Activated T-helper 9 cell treated with anti-CD3 and anti-CD28 coated beads, Interleukin-2, amount 50 U/mL, for 16 hours (primary cell): ENCODE measurements around the gene ZC3H4.
"Not testable (repeated sequence)": the region's sequence is repeated elsewhere in the genome, so short reads cannot be mapped to it uniquely, and the experiment has no call there.

Experiments
- DNase-seq: peaks from one replicate; pipeline ENCODE4 v3.0.0-alpha.2; 2020; ENCODE audit warnings: low read depth

ZC3H4 gene

DNA sequence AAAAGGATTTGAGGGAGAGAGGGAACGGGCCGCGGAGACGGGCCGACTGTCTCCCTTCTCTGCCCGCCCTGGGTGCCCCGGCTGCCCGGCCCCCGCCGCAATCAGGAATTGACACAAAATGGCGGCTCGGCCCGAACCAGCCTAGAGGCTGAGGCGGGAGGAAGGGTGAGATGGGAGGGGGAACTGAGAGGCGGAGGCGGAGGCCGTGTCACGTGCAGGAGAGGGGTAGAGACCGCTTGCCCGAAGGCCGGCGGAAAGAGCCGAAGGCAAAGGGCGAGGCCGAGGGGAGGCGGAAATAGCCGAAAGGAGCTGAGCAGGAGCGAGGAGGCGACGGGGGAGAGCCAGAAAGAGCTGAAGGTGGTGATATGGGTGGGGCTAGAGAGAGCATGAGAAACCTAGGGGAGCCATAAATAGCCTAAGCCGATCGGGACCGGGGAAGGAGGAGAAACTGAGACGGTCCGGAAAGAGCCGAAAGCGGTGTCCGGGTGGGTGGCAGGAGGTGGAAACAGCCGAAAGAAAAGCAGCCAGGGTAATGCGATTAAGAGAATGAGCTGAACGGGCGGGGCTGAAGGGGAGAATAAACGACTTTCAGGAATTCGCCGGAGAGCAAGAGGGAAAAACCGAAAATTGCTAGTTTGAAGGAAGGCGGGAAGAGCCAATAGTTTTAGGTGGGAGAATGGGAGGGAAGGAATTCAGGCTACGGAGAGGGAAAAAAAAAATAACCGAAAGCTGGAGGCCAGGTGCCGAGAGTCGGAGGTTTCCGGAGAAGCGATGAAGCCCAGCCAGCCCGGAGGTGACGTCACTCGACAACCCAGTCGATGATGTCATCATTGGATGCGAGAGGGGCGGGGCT, at the start of gene ZC3H4:
TSS of gene ZC3H4 (minus strand) at position 780 of the 853 bp plus-strand sequence. CDS start 1,192 bp downstream, outside the sequence.
- DNase-seq: peak; percentile 99

DNA sequence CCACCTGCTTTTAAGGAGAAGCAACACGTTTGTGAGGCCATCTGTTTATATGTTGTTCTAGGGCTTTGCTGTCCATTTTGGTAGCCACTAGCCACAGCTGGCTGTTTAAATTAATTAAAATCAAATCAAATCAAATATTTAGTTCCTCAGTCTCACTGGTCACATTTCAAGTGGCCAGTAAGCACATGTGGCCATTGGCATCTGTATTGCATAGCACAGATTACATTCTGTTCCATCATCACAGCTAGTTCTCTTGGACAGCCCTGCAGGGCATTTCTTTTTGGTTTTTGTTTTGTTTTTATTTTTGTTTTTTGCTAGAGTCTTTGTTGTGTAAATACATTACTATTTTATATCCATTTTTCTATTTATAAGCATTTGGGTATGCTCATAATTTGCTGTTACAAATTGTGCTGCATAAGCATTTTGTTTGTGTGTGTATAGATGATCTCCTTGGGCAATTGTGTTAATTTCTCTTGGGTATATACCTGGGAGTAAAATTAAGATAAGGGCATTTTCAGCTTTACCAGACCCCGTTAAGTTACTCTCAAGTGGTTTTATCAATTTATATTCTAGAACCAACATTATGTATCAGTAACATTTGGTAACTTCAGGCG, 48.4 kb upstream of the ZC3H4 start:
- no peak for DNase-seq

DNA sequence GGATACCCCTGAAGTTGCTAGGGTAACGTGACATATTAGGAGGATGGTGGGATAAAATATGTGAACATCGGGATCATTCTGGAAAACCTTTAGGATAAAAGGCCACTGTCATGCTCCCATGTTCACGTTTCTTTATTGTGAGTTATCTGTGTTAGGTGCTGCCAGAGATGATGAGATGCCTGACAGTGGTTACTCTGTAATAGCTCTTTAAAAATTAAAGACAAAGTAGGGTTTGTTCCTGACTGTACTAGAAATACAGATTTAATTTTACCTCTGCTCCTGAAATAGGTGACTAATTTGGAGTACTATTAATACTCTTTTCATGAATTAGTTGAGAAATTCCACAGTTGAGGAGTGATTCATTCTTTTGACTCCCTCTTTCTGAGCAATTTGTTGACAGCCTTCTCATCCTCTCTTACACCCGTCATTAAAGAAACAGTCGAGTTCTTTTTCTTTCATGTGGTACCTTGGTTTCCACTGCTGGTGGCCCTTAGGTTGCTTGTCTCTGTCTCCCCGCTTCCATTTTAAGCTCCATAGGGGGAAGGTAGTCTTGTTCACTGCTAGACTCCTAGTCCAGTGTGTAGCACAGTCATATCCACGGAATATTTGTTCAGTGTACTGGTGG, 45.4 kb upstream of the ZC3H4 start:
- DNase-seq: no peak

GRCh38 chr19:47158367-47158791, 44.8 kb upstream of the ZC3H4 start:
- DNase-seq: no peak

DNA sequence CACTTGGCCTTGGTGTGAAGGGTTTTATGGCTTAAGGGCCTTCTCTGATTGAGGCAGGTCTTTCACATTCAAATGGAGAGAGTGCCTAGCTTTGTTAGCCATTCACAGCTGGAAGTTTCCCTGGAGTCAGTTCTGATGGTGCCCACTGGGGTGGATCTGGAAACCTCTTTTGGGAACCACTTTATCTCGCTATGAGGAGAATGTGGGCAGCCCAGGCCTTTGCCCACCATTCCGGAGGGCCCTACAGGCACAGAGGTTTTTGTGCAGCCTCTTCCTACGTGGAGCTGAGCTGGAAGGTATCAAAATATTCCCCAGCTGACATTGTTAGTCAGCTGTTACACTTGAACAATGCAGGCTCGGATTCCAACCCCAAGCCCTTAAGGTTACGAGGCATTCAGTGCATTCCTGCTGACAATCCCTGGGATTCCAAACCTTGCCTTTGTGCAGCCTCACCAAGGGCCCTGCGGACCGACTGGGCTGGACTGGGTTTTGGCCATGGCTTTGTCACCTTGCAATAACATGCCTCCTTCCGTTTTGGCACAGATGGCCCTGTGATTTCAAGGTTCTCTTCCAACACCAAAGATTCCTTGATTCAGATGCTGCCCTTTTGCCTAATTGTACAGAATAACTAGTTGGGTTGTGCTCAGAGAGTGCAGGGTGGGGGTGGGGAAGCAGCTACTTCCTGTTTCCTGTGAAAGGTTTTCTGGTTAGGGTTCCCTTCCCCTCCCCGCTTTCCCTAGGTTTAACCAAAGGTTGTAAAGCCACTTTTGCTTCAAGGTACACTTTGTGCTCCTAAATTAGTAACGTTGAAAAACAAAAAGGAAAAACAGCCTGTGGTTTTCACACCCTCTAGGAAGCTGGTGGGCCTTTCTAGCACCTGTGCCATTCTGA, 44.1 kb upstream of the ZC3H4 start:
- no peak for DNase-seq

GRCh38 chr19:47156861-47157430, 43.4 kb upstream of the ZC3H4 start:
- DNase-seq: no peak

- DNase-seq: no peak
Observed at GRCh38 chr19:47155148-47155547, 41.6 kb upstream of the ZC3H4 start.

- no peak for DNase-seq
Observed at GRCh38 chr19:47153266-47153665, 39.7 kb upstream of the ZC3H4 start.

DNA sequence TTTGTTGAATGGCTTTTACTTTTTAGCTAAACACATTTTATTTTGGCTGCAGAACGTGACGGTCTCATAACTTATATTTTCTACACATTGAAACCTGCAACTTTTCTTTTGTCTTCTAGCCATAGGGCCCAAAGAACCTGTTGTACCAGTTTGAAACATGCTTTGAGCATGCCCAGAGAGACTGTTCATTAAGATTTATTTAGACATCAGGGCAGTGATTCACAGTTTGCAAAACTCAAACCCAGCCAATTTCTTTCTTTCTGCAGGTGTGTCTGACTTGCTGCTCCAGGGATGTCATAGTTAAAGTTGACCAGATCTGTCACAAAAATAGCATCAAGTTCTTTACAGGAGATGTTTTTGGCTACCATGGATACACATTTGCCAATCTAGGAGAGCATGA, 39.1 kb upstream of the ZC3H4 start:
- no peak for DNase-seq

DNA sequence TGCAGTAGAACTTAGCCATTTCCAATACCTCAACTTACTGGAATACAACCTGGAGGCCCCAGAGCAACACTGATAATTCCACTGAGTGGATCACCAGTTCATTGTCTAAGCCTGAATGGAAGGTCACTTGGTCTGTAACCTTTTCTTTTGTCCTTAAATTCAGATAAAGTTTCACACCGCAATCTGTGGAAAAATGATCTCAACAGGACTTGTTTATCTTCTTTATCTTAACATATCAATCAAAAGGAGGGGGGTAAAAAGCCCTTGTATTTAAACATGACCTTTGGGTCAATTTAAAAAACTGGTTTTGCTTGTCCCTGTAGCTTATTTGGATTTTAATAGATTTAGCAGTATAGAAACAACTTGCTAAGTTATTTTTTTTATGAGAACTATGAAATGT, 38.6 kb upstream of the ZC3H4 start:
- DNase-seq: no peak

DNA sequence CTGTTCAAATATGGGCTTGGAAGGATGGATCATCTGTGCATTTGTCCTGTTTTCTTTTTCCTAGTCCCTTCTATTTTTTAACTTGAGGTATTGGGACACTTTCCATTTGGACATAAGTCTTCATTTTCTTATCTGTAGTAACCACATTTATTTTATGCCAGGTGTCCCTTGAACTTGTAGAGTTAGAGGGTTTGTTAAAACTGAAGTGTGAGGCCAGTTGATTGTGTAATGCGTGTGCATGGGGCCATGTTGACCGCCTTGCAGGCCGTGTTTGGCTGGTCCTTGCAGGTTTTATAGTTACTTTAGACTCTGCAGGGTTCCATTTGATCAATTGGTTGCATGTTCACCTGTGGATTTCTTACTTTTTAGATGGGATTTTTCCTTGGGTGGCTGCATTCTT, 38.1 kb upstream of the ZC3H4 start:
- DNase-seq: no peak

DNA sequence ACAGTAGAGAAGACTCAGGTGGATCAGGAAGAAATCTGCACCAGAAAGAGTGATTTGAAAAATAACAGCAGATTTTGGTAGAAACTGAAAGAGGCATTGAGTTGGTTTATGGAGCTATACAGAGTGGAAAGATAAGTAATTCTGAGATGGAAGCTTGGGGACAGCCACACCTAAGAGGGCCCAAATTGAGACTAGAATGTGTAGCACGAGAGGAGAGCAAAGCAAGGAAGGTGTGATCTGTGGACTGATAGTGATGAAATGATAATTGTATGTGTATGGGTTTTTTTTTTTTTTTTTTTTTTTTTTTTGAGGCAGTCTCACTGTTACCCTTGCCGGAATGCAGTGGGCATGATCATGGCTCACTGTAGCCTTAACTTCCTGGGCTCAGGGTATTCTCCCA, 33.3 kb upstream of the ZC3H4 start:
- no peak for DNase-seq

DNA sequence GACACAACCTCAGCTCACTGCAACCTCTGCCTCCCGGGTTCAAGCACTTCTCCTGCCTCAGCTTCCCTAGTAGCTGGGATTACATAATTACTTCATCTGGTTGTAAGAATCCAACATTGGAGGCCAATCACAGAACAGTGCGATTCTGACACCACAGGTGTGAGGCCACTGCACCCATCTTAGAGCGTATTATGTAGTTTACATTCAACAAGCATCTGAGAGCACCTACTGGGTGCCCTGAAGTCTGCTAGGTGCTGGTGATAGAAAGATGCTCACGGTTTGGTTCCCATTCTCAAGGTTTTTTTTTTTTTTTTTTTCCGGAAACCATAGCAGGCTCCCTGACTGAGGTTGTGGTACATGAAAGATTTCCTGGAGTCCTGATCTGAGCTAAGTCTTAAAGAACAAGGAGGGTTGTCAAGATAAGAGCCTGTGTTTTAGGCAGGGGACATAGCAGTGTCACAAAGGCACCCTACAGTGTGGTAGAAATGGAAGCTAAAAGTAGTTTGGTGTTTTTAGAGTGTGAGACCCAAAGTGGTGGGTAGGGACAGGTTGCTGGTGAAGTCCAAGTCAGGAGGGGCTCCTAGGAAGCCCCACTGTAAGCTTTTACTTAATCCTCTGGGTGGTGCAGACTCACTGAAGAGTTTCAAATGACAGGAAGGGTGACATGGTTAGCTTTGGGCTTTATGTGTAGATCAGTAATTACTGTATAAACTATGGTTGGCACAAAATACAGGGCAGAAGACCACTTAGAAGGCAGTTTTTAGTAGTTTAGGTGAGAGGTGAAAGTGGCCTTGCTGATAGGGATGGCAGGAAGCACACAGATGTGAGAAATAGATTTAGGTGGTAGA, 32.3 kb upstream of the ZC3H4 start:
- DNase-seq: no peak

GRCh38 chr19:47144630-47145029, 31.1 kb upstream of the ZC3H4 start:
- DNase-seq: no peak

DNA sequence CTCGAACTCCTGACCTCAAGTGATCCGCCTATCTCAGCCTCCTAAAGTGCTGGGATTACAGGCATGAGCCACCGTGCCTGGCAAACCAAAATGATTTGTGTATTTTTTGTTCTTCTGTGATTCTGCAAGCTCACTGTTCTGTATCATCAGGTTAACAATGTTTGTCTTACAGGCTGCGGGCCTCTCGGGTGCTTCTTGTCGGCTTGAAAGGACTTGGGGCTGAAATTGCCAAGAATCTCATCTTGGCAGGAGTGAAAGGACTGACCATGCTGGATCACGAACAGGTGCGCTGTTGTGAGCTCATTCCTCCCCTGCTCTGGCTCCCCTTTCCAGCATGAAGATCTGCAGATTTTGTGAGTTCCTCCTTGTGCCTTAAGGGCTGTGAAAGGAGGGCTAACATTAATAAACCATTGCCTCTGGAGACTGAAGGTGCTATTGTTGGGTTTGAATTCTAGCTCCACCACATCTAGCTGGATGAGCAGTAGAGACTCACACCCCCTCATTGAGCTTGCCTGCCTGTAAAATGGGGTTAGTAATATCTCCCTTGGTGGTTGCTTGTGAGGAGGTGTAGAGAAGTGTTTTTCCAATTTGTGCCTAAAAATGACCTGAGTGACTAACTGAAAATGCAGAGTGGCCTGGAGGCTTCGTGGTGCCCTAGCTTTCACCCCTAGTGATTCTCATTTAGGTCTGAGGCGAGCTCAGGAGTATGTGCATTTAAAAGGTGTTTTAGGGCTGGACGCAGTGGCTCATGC, 29.9 kb upstream of the ZC3H4 start:
- no peak for DNase-seq

DNA sequence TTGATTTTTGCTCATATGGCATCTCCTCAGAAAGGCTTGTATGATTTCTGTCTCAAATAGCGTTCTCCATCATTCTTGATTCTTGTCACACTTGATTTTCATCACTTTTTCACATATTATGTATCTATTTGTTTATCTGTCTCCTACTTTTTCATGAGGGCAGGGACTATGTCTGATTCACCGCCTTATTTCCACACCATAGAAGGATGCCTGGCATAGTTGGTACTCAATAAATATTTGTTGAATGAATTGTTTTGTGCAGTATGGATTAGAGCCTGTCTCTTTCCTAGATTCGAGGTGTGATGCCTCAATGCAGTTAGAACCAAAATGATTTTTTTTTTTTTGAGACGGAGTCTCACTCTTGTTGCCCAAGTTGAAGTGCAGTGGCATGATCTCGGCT, 29.2 kb upstream of the ZC3H4 start:
- no peak for DNase-seq

DNA sequence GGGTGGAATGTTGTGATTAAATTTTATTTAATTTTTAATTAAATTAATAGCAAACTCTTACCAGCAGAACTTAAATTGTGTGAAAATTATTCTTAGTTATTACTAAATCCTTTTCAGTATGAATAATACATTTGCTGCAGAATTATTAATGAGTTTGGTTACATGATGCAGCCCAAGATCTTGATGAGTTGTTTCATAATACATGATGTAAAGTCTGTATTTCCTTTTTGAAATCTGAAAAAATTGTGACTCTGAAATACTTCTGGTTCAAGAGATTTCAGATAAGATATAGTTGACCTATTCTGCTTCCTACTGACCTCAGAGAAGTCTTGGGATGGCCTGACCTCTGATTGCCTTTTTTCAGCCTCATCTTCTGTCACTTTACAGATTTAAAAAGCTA, 28.1 kb upstream of the ZC3H4 start:
- DNase-seq: no peak

DNA sequence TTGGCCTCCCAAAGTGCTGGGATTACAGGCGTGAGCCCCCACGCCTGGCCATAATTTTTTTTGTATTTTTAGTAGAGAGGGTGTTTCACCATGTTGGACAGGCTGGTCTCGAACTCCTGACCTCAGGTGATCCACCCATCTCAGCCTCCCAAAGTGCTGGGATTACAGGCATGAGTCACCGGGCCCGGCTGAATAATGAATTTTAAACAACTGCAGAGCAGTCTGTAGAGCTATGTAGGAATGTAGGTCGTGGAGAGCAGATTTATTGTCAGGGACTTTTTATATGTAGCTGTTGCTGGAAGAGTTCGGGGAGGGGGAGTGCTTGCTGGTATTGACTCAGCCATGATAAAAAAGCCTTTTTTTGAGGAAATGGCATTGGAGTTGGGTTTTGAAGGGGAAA, 27.7 kb upstream of the ZC3H4 start:
- not testable (repeated sequence) for DNase-seq

DNA sequence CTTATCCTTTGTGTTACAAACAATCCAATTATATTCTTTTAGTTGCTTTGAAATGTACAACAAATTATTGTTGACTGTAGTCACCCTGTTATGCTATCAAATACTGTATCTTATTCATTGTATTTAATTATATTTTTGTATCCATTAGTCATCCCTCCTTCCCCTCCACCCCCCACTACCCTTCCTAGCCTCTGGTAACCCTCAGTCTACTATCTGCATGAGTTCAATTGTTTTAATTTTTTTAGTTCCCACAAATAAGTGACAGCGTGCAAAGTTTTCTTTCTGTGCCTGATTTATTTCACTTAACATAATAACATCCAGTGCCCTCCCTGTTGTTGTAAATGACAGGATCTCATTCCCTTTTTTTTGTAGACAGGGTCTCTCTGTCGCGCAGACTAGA, 21.6 kb upstream of the ZC3H4 start:
- DNase-seq: no peak

DNA sequence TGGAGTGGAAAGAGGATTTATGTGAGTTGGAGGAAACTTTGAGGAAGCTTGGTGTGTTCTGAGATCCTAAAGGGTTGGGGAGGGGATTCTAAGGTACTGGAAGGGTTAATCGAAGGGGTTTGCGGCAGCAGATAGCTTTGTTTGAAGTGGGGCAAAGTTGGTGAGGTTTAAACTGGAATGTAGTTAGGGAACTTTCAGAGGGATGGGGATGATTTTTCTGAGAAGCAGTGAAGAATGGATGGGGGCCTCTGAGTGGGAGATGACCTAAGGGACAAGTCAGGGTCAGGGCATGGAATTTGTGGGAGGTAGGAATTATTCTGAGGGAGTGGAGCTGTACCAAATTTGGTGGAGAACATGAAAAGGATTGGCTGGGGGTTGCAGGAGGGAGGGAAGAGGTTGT, 21.0 kb upstream of the ZC3H4 start:
- no peak for DNase-seq
